Measurements from ENCODE around the gene CACNA1H. TPM values are rescaled to one million over a fixed set of nuclear protein-coding genes. Genes with fewer than 3 reads are reported as not detected.
"Not testable (repeated sequence)": the region's sequence is repeated elsewhere in the genome, so short reads cannot be mapped to it uniquely, and the experiment has no call there.

CACNA1H gene
- polyA plus RNA-seq, 4 donors, result 15.1 to 28.2 (median 26.1) TPM

DNA sequence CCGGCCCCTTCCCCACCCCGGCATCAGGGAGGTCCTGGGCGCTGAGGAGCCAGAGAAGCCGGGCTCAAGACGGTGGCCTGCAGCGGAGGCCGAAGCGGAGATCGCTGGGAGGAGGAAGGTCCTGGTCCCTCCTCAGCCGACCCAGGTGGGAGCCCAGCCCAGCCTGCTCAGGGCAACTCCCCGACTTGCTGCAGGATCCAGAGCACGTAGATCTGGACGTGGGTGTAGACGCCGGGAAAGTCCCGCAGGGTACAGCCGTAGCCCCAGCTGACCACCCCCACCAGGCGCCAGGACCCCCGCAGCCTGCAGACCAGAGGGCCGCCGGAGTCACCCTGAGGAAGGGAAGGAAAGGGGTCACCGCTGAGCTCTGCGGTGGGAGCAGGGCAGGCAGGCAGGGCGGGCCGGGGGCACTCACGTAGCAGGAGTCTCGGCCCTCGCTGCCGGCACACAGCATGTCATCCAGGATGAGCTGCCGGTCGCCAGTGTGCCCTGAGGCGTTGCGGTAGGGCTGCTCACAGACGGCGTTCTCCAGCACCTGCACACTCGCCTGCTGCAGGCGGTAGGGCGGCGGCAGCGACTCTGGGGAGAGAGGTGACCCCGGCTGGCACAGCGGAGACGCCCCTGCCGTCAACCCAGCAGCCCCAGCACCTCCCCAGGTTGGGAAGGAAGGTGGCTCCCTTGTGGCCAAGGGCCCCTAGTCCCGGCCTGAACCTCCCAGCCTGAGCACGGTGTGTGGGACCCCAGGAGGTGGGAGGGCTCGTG, 108.4 kb downstream of the CACNA1H start:
- DNase-seq (ENCODE audit: low read depth in 4 of 4, low spot score in 2 of 4), result no peak

DNA sequence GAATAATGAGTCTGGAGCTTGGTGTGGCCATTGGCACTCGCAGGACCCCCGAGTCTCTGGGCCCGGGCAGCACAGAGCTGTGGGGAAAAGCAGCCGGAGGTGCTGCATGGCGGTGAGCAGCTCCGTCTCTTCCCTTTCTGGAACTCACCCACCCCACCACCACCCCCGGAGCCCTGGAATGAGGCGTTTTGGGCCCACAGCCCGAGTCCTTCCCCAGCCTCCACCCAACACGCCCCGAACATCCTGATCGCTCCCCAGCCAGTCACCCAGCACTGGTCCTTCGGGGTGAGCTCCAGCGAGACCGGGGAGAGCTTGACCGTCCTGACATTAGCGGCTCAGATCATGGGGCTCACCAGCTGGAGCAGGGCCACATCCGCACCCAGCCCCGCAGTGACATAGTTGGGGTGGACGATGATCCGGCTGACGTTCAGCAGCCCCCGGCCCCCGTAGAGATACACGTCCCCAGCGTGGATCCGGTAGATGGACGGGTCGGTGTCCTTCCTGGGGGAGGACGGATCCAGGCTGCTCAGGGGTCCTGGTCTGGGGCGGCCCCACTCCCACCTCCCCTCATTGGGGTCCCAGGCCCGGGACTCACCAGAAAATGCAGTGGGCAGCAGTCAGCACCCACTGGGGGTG, 109.4 kb downstream of the CACNA1H start:
- DNase-seq (ENCODE audit: low read depth in 4 of 4, low spot score in 2 of 4), result no peak

DNA sequence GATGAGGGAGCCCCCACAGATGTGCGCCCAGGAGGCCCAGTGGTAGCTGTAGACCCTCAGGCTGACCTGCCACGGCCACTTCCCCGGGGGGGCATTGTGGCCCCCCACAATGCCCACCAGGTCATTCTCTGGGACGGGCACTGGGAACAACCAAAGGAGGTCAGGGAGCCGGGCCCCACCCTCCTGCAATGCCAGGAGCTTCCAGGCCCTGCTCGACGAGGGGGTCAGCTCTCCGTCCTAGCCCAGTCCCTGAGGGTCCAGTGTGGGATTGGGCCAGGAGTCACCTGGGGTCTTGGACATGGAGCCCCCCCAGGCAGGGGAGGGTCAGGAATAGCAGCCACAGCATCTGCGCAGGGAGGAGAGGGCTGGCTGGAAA, 109.9 kb downstream of the CACNA1H start:
- DNase-seq (ENCODE audit: low read depth in 4 of 4, low spot score in 2 of 4), result no peak

- DNase-seq (ENCODE audit: low read depth in 4 of 4, low spot score in 2 of 4), result no peak
Observed at GRCh38 chr16:1263591-1264344, 110.9 kb downstream of the CACNA1H start.

DNA sequence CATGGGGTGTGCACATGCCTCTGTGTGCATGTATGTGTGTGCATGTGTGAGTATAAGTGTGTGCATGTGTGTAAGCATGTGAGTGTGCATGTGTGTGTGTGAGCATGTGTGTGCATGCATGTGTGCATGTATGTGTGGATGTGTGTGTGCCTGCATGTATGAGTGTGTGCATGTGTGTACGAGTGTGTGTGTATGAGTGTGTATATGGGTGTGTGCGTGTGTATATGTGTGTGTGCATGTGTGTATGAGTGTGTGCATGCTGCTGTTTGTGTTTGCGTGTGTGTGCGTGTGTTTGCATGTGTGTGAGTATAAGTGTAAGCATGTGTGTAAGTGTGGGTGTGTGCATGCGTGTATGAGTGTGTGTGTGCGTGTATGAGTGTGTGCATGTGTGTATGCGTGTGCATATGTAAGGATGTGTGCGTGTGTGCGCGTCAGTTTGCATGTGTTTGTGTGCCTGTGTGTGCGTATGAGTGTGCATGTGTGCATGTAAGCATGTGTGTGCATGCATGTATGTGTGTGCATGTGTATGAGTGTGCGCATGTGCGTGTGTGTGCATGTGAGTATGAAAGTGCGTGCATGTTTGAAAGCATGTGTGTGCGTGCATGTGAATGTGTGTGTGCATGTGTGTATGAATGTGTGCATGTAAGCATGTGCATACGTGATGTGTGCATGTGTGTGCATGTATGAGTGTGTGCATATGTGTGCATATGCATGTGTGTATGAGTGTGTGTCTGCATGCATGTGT, 111.6 kb downstream of the CACNA1H start:
- no peak for DNase-seq (ENCODE audit: low read depth in 4 of 4, low spot score in 2 of 4)

DNA sequence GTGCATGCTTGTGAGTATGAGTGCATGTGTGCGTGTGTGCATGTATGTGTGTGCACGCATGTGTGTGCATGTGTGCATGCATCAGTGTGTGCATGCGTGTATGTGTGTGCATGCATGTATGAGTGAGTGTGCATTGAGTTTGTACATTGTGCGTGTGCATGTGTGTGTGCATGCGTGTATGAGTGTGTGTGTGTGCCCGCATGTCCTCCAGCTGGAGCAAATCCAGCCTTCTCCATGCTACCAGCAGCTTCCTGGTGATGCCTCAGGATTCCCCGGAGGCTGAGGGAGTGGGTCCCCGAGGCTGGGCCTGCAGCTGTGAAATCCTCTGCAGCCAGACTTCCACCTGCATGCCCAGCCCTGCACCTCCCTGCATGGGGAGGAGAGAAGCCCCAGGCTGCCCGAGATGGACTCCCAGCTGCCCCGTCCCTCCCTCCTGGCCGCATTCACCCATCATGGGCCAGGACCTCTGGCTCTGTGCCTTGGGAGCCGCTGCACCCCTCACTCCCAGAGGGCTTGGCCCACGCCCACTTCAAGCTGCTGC, 112.3 kb downstream of the CACNA1H start:
- DNase-seq (ENCODE audit: low read depth in 4 of 4, low spot score in 2 of 4), result no peak

DNA sequence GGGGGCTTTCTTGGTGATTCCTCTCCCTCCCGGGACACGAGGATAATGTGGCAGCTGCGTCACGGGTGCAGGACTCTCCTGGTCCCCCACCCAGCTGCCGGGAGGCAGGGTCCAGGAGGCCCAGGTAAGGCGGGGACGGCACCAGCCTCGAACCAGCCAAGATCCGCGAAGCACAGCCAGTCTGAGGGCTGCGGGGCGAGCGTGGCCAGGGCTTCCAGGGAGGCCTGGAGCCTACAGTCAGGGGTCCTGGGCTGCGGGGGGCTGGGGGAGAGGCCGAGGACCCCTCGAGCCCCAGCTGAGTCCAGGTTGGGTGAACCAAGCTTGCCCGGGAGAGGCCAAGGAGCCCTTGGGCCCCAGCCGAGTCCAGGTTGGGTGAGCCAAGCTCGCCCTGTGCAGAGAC, 112.9 kb downstream of the CACNA1H start:
- no peak for DNase-seq (ENCODE audit: low read depth in 4 of 4, low spot score in 2 of 4)

- DNase-seq (ENCODE audit: low read depth in 4 of 4, low spot score in 2 of 4), result not testable (repeated sequence)
Observed at GRCh38 chr16:1269418-1269817, 116.5 kb downstream of the CACNA1H start.

DNA sequence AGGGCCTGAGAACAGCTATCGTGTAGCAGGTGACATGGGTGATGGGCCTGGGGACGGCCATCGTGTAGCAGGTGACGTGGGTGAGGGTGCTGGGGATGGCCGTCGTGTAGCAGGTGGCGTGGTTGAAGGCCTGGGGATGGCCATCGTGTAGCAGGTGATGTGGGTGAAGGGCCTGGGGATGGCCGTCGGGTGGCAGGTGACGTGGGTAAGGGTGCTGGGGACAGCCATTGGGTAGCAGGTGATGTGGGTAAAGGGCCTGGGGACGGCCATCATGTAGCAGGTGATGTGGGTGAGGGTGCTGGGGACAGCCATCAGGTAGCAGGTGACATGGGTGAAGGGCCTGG, 118.4 kb downstream of the CACNA1H start:
- DNase-seq (ENCODE audit: low read depth in 4 of 4, low spot score in 2 of 4), result no peak

Other genes starting within 250 kb of the CACNA1H start
- gene LMF1, start 182.1 kb upstream of the CACNA1H start, polyA plus RNA-seq (ENCODE audit: insufficient read length in 4 of 4), result 10 to 100 TPM; 14.6 to 26.5 (median 21.0) TPM
- gene SOX8, start 171.3 kb upstream of the CACNA1H start, polyA plus RNA-seq (ENCODE audit: insufficient read length in 4 of 4), result 1 to 10 TPM; 2.7 to 5.4 (median 4.9) TPM
- gene SSTR5, start 80.4 kb upstream of the CACNA1H start, polyA plus RNA-seq (ENCODE audit: insufficient read length in 4 of 4), result under 1 TPM; 0.10 to 0.33 (median 0.29) TPM
- not detected for gene C1QTNF8, start 56.9 kb upstream of the CACNA1H start, polyA plus RNA-seq (ENCODE audit: insufficient read length in 4 of 4)
- 1 to 10 TPM in 2 of 4 donors, under 1 TPM in 2; 0.67 to 1.9 (median 0.96) TPM for gene TPSG1, start 72.2 kb downstream of the CACNA1H start, polyA plus RNA-seq (ENCODE audit: insufficient read length in 4 of 4)
- gene TPSB2, start 77.1 kb downstream of the CACNA1H start, polyA plus RNA-seq (ENCODE audit: insufficient read length in 4 of 4), result under 1 TPM in 3 of 4 donors, not detected in 1; 0.20 to 0.24 (median 0.24) TPM
- not detected for gene TPSAB1, start 87.6 kb downstream of the CACNA1H start, polyA plus RNA-seq (ENCODE audit: insufficient read length in 4 of 4)
- gene TPSD1, start 103.0 kb downstream of the CACNA1H start, polyA plus RNA-seq (ENCODE audit: insufficient read length in 4 of 4), result under 1 TPM in 1 of 4 donors, not detected in 3; 0.21 TPM
- 100 to 1,000 TPM; 152 to 184 (median 163) TPM for gene UBE2I, start 156.5 kb downstream of the CACNA1H start, polyA plus RNA-seq (ENCODE audit: insufficient read length in 4 of 4)
- gene BAIAP3, start 180.5 kb downstream of the CACNA1H start, polyA plus RNA-seq (ENCODE audit: insufficient read length in 4 of 4), result 1 to 10 TPM; 4.9 to 7.0 (median 6.1) TPM
- 10 to 100 TPM; 38.3 to 80.2 (median 54.4) TPM for gene TSR3, start 198.8 kb downstream of the CACNA1H start, polyA plus RNA-seq (ENCODE audit: insufficient read length in 4 of 4)
- 10 to 100 TPM; 51.5 to 77.0 (median 71.5) TPM for gene GNPTG, start 198.8 kb downstream of the CACNA1H start, polyA plus RNA-seq (ENCODE audit: insufficient read length in 4 of 4)

Data from left renal cortex interstitium (tissue), 4 donors.